Measurements from ENCODE around the gene AKAP8.

DNA sequence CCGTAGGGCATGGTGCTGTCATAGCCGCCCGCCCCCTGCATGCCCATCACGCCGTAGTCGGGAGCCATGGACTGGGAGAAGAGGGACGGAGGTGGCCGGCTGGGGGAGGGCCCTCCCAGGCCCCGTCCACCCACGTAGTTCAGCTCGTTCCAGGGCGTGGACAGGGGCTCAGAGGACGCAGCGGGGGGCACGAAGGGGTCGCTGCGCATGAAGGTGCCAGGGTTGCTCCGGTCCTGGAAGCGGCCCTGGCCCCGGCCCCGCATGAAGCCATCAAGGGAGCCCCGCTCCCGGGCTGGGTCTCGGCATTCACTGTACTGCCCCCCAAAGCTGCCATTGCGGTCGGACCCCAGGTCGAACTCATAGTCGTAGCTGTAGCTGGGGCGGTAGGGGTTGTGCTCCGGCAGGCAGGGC, 6.7 kb downstream of the AKAP8 start:
- no peak for TF ChIP-seq CTCF (conservative IDR thresholded peaks at IDR 0.05; ENCODE audit: low read depth, low read length)
- no peak for TF ChIP-seq POLR2A (IDR thresholded peaks at IDR 0.05; ENCODE audit: low read depth, low read length)
- TF ChIP-seq CEBPB (IDR thresholded peaks at IDR 0.05; ENCODE audit: low read depth, low read length) = no peak
- no peak for TF ChIP-seq BHLHE40 (IDR thresholded peaks at IDR 0.05; ENCODE audit: low read depth, low read length)
- no peak for TF ChIP-seq RAD21 (IDR thresholded peaks at IDR 0.05; ENCODE audit: low read length)
- TF ChIP-seq, protein P1, sequence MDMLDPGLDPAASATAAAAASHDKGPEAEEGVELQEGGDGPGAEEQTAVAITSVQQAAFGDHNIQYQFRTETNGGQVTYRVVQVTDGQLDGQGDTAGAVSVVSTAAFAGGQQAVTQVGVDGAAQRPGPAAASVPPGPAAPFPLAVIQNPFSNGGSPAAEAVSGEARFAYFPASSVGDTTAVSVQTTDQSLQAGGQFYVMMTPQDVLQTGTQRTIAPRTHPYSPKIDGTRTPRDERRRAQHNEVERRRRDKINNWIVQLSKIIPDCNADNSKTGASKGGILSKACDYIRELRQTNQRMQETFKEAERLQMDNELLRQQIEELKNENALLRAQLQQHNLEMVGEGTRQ (IDR thresholded peaks at IDR 0.05; ENCODE audit: low read depth, low read length) = no peak
- TF ChIP-seq CHD1 (IDR thresholded peaks at IDR 0.05; ENCODE audit: low read depth, low read length) = no peak
- no peak for TF ChIP-seq RCOR1 (IDR thresholded peaks at IDR 0.05; ENCODE audit: insufficient replicate concordance, low read length)
- no peak for TF ChIP-seq RFX5 (IDR thresholded peaks at IDR 0.05; ENCODE audit: low read depth, low read length)
- no peak for TF ChIP-seq FOS (IDR thresholded peaks at IDR 0.05; ENCODE audit: low read depth, low read length)

All from IMR-90 (cell line).